DMS 273 treated with DMSO at 0.1 percent for 48 hours (cell line): ENCODE data around the gene DRAXIN.

Experiments
- DNase-seq: peaks from one replicate; lab custom pipeline; 2025; lab: John Stamatoyannopoulos, UW

The DRAXIN gene

GRCh38 chr1:11708554-11709350 is 17.2 kb downstream of the DRAXIN start:
- no peak for DNase-seq

DNA sequence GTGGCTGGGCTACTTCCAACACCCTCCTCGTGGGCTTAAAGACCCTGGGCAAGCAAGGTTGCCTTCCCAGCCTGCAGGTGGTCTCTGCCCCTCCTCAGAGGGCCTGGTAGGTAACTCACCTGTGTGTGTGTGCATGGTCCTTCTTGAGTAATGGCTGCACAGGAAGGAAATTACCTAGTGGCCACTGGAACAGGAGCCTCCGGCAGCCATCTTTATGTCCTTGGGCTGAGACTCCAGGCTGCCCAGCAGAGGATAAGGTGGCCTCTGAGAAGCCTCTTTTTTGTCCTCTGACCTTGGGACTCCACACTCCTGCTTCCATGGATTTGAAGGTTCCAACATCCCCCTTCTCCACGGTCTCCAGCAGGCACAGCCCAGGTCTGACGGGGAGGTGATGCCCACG is 20.0 kb downstream of the DRAXIN start:
- no peak for DNase-seq

DNA sequence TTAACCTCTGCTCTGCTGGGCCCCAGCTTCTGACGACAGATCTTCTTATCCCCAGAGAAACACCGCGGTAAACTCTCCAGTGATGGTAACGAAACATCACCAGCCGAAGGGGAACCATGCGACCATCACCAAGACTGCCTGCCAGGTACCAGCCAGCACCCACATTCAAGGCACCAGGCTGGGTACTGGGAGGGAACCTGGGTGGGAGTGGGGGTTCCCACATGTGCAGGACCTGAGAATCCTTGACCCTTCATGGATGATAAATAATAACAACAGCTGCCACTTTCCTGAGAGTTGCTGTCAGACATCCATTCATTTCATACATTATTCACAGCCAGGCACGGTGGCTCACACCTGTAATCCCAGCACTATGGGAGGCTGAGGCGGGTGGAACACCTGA is 20.8 kb downstream of the DRAXIN start:
- DNase-seq, result no peak

- DNase-seq, result no peak
Measured at GRCh38 chr1:11713095-11713494, 21.6 kb downstream of the DRAXIN start.

DNA sequence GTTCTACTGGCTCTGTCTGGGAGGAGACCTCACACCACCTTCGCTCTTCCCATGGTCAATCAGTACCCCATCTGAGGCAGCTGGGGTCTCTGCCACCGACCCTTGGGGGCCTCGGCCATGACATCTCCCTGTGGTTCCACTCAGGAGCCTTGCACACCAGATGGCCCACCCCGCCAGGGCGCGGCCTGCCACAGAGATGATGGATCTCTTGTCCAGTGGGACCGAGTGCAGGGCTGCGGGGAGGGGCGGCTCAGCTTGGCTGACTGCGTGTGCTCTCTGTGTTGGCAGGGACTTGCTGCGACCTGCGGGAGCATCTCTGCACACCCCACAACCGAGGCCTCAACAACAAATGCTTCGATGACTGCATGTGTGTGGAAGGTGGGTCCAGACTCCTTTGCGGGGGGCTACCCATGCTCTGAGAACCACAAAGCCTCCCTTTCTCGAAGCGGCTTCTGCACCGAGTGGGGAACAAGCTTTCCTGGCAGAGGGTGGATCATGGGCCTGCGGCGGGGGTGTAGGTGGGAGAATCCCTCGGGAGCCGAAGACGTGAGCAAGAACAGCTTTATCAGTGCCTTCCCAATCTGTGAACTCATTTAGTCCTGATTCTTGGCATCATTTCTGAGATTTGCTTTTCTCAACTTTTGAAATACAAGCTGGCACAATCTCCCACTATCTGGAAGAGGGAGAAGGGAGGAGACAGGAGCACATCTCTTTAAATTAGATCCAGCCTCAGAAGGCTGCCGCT is 23.5 kb downstream of the DRAXIN start:
- peak; percentile 75 for DNase-seq

DNA sequence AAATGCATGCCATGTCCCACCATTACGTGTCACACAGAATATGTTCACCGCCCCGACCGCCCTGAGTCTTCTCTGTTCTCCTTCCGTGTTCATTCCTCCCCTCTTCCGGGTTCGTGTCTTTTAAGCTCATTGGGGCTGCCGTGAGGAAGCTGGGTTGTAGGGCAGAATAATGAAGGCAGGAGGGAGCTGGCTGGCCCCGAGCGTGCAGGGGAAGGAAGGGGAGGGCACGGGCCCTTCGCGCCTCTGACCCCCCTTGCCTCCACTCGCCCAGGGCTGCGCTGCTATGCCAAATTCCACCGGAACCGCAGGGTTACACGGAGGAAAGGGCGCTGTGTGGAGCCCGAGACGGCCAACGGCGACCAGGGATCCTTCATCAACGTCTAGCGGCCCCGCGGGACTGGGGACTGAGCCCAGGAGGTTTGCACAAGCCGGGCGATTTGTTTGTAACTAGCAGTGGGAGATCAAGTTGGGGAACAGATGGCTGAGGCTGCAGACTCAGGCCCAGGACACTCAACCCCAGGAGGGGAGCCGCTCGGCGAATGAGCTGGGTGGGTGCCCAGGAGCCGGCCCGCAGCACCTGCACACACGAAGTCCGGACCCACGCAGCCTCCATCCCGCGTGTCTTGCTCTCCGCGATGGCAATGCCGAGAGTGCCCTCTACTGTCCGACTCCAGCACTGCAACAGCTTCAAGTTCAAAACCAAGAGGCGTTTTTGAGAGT is 28.0 kb downstream of the DRAXIN start:
- peak; percentile 40 for DNase-seq

- no peak for DNase-seq
Measured at GRCh38 chr1:11720033-11720376, 28.5 kb downstream of the DRAXIN start.

GRCh38 chr1:11720525-11720924 is 29.0 kb downstream of the DRAXIN start:
- DNase-seq, result no peak

- DNase-seq, result no peak
Measured at GRCh38 chr1:11721311-11721710, 29.8 kb downstream of the DRAXIN start.

- no peak for DNase-seq
Measured at GRCh38 chr1:11722538-11722937, 31.0 kb downstream of the DRAXIN start.

GRCh38 chr1:11725616-11726015 is 34.1 kb downstream of the DRAXIN start:
- no peak for DNase-seq

DNA sequence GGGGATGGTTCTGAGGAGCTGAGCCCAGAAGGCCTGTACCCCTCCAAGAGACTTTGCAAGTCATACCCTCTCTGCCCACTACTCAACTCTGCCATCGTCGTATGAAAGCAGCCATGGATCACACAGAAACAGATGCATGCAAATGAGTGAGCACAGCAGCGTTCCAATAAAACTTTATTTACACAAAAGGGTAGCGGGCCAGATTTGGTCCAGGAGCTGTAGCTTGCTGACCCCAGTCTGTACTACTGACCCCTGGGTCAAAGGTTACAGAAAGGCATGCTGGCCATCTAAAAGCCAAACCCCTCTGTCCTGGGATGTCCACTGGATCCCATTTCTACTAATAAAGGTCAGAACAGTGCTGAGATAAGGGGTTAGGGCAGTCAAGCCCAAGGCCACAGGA is 35.6 kb downstream of the DRAXIN start:
- DNase-seq, result no peak

- DNase-seq, result no peak
Measured at GRCh38 chr1:11728126-11728806, 36.8 kb downstream of the DRAXIN start.

DNA sequence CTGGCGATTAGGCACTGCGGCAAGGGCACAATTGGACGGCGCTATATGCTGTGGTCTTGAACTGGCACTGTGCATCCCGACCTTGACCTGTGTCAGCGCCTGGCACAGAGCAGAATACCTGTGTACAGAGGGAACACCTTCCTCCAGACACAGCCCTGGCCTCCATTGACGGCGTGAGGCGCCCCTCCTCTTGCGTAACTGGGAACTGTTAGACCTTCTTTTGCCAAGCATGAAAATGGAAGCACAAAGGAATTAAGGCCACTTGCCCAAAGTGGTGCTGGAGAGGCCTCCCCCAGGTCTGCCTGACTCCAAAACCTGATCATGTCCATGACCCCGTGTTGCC is 37.6 kb downstream of the DRAXIN start:
- no peak for DNase-seq

DNA sequence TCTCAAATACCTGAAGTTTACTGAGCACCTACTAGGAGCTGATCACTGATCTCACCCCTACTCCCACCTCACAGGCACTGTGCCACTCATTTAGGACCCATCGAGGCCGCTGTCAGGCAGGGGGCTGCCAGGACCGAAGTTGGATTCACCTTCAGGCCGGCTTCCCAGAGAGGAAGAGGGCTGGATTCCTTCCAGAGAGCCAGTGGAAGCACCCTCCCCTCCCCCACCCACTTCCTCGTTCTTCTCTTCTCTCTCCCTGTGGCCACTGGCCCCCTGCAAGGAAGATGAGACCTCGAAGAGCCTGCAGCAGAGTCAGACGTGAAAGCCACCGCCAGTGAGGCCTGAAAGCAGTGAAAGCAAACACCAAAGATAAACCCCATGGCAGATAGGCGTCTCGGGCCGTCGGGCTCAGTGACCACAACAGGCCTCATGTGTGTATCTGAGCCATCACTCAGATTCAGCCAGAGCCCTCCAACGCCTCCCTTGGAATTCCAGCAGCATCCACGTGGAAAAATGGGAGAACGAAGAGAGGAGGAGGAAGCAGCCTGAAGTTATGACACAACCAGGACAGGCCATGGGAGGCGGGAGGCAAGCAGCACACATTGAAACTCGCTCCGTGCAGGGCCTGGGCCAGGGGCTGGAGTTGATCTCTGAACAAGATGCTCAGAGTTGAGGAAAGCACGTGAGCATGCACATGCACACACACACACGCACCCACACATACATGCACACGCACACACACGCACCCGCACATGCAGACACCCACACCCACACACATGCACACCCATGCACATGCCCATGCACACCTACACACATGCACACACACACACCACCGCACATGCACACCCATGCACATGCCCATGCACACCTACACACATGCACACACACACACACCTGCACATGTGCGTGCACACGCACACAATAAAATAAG is 38.3 kb downstream of the DRAXIN start:
- DNase-seq, result no peak

DNA sequence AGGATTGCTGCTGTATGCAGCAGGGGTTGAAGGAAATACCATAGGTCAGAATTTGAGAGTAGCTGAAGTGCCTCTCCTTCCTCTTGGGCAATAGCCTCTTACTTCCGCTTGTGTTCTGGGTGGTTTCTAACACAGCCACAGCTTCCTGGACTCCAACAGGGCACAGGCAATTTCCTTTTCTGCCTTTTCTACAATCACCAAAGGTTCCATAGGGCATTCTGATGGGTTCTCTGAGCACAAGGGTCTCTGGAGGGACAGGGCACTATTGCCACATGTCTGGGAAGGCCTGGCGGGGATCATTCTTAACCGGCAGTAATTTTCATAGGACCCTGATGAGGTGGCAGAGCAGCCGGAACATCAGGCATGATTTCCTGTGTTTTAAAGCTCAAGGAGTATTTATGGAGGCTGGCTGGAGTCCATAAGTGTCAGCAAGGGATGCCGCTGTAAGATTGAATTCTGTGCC is 39.0 kb downstream of the DRAXIN start:
- no peak for DNase-seq

- no peak for DNase-seq
Measured at GRCh38 chr1:11731691-11732283, 40.3 kb downstream of the DRAXIN start.

- DNase-seq, result no peak
Measured at GRCh38 chr1:11733306-11733705, 41.8 kb downstream of the DRAXIN start.

DNA sequence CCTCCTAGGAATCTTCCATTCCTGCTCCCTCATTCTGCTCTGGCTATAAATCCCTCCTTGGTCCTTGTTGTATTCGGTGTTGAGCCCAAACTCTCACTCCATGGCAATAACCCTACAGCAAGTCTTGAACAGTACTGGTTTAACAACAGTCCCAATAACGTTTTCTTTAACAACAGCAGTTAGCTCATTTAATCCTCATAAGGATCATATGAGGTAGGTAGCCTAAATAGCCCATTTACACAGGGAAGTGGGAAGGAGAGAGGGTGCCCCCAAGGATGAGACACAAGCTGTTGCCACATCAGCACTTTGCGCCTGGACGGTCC is 44.0 kb downstream of the DRAXIN start:
- no peak for DNase-seq

GRCh38 chr1:11735854-11736745 is 44.6 kb downstream of the DRAXIN start, which contains the start of gene AGTRAP:
Gene AGTRAP, plus strand, starts transcription at chr1:11736136. Its CDS starts 73 bp downstream, at chr1:11736209.
- DNase-seq, result peak; percentile 69
